HUES6 (cell line): ENCODE measurements around the gene PRG3.
"Not testable (repeated sequence)": the region's sequence is repeated elsewhere in the genome, so short reads cannot be mapped to it uniquely, and the experiment has no call there.

Source experiments
- H3K27ac ChIP-seq: 2 replicates; pipeline ENCODE4 v1.7.0; 2013; ENCODE audit warnings: low read depth, mild to moderate bottlenecking, low read length, inconsistent platforms
- H3K27me3 ChIP-seq: 2 replicates; pipeline ENCODE4 v1.6.1; 2013; ENCODE audit warnings: low read length; ENCODE audit not compliant: control insufficient read depth, insufficient read depth
- H3K36me3 ChIP-seq: 2 replicates; pipeline ENCODE4 v1.6.1; 2013; ENCODE audit warnings: low read length; ENCODE audit not compliant: control insufficient read depth, insufficient read depth
- H3K4me1 ChIP-seq: 2 replicates; pipeline ENCODE4 v1.6.1; 2013; ENCODE audit warnings: low read length; ENCODE audit not compliant: control insufficient read depth, insufficient read depth
- H3K4me3 ChIP-seq: 2 replicates; pipeline ENCODE4 v1.5.1; 2013; ENCODE audit warnings: low read depth, low read length
- H3K9ac ChIP-seq: one replicate; pipeline ENCODE4 v1.6.1; 2013; ENCODE audit warnings: mild to moderate bottlenecking, low read length
- H3K9me3 ChIP-seq: 2 replicates; pipeline ENCODE4 v1.6.1; 2013; ENCODE audit warnings: low read depth, low read length; ENCODE audit not compliant: control insufficient read depth, insufficient read depth

PRG3 gene

DNA sequence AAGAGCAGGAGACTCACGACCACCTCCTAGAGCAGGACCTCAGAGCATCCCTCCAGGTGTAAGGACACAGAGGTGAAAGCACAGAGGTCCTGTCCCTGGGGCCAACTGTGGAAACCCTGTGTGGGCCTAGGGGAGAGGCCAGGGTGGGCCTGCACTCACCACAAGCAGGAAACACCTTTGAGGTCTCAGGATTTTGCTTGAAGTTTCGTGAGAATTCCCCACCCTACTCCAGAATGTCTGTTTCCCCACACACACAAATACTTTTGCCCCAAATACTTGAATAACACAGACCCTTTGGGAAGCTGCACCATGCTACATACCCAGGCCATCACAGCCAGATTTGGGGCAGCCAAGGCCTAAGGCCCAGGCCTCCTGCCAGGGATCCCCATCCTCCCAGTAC is 27.8 kb upstream of the PRG3 start:
- Histone ChIP-seq H3K27ac (no peak overlapping the region), H3K27me3 (no peaks in the 10 kb centered on the region), H3K4me3 (no peak overlapping the region), H3K9me3 (no peaks in the 10 kb centered on the region), H3K4me1 (no peaks in the 10 kb centered on the region), H3K36me3 (peaks cover 32% of the 10 kb centered on the region), H3K9ac (no peak overlapping the region)

DNA sequence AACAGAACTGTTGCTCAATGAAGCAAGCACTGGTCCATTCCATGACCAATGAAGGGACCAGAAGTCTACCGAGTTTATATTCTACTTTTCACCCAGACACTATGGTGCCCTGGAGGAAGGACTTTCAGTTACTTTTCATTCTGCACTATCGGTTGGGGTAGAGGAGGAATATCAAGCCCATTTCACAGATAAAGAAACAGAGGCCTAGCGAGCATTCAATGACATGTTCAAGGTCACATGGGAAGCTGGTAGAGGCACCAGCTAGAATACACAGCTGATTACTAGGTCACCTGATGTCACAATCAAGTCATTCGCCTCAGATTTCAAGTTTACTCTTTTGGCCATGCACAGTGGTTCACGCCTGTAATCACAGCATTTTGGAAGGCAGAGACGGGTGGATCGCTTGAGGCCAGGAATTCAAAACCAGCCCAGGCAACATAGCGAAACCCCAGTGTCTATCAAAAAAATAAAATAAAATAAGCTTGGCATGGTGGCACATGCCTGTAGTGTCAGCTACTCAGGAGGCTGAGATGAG is 27.1 kb upstream of the PRG3 start:
- Histone ChIP-seq H3K4me1 (no peaks in the 10 kb centered on the region), H3K9ac (no peak overlapping the region), H3K36me3 (peaks cover 26% of the 10 kb centered on the region), H3K27me3 (no peaks in the 10 kb centered on the region), H3K27ac (no peak overlapping the region), H3K9me3 (no peaks in the 10 kb centered on the region), H3K4me3 (no peak overlapping the region)

- H3K27ac ChIP-seq = no peak overlapping the region
- H3K9me3 ChIP-seq = no peaks in the 10 kb centered on the region
- H3K4me1 ChIP-seq = peaks cover 7% of the 10 kb centered on the region; the same call in 1 of the 2 replicates
- no peaks in the 10 kb centered on the region for H3K27me3 ChIP-seq
- H3K36me3 ChIP-seq = peaks cover 25% of the 10 kb centered on the region; the same call in 1 of the 2 replicates
- H3K9ac ChIP-seq = no peak overlapping the region
- H3K4me3 ChIP-seq = no peak overlapping the region
These were observed 26.3 kb upstream of the PRG3 start for GRCh38 chr11:57407010-57407920.

GRCh38 chr11:57406337-57406904 is 25.5 kb upstream of the PRG3 start:
- no peak overlapping the region for H3K27ac ChIP-seq
- H3K4me1 ChIP-seq = peaks cover 8% of the 10 kb centered on the region; the same call in 1 of the 2 replicates
- peaks cover 25% of the 10 kb centered on the region; the same call in 1 of the 2 replicates for H3K36me3 ChIP-seq
- H3K27me3 ChIP-seq = no peaks in the 10 kb centered on the region
- H3K9ac ChIP-seq = no peak overlapping the region
- H3K9me3 ChIP-seq = no peaks in the 10 kb centered on the region
- H3K4me3 ChIP-seq = no peak overlapping the region

DNA sequence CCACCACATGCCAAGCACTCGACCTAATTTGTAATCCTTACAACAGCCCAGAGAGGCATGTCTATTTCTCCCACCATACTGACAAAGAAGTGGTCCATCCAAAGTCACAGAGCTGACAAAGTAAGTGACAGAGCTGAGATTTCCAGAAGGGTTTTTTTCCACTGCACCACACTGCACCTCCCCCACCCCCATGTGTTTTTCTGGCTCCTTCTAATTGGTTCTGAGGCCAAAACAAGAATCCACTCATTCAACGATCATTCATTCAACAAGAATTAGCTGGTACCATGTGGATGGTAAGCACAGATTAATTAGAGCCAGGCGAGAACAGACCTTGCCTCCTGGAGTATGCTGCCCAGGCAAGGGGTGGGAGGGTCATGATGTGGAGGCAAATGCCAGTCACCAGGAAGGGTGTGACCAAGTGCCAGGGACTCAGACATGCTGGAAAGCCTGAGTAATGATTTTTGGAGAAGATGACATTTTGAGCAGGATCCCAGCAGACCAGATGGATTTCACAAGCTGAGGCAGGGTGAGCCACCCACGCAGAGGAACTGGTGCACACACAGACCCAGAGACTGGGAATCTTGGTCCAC is 24.4 kb upstream of the PRG3 start:
- H3K9ac ChIP-seq = no peak overlapping the region
- H3K9me3 ChIP-seq = no peaks in the 10 kb centered on the region
- no peak overlapping the region for H3K27ac ChIP-seq
- H3K27me3 ChIP-seq = no peaks in the 10 kb centered on the region
- peaks cover 25% of the 10 kb centered on the region; the same call in 1 of the 2 replicates for H3K36me3 ChIP-seq
- no peak overlapping the region for H3K4me3 ChIP-seq
- H3K4me1 ChIP-seq = peaks cover 8% of the 10 kb centered on the region; the same call in 1 of the 2 replicates

GRCh38 chr11:57403802-57404147 is 22.8 kb upstream of the PRG3 start:
- Histone ChIP-seq H3K9me3 (no peaks in the 10 kb centered on the region), H3K4me3 (no peak overlapping the region), H3K27ac (no peak overlapping the region), H3K36me3 (peaks cover 14% of the 10 kb centered on the region; the same call in 1 of the 2 replicates), H3K9ac (no peak overlapping the region), H3K27me3 (peaks cover 1% of the 10 kb centered on the region; the same call in 1 of the 2 replicates), H3K4me1 (peaks cover 8% of the 10 kb centered on the region; the same call in 1 of the 2 replicates)

DNA sequence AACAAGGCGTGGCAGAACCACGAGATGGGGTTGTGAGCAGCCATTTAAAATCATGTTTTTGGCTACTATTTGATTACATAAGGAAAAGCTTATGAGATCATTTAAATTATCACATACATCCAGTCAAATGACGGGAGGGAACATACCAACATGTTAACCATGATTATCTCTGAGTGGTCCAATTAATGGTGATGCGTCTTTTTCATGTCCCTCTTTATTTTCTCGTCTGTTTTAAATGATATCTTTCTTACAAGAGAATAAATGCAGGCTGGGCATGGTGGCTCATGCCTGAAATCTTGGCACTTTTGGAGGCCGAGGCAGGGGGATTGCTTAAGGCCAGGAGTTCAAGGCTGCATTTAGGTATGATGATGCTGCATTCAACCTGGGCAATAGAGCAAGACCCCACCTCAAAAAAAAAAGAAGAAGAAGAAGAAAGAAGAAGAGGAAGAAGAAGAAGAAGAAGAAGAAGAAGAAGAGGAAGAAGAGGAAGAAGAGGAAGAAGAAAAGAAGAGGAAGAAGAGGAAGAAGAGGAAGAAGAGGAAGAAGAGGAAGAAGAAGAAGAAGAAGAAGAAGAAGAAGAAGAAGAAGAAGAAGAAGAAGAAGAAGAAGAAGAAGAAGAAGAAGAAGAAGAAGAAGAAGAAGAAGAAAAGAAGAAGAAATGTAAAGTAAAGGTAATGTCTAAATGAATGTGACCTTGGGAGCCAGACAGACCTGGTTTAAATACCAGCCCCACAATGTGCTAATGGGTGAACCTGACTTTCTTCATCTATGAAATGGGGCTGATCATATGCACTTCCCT is 22.3 kb upstream of the PRG3 start:
- not testable (repeated sequence) for H3K27me3 ChIP-seq, H3K27ac ChIP-seq, H3K9ac ChIP-seq, H3K4me3 ChIP-seq, H3K9me3 ChIP-seq, H3K4me1 ChIP-seq
- H3K36me3 ChIP-seq = peaks cover 10% of the 10 kb centered on the region; the same call in 1 of the 2 replicates

DNA sequence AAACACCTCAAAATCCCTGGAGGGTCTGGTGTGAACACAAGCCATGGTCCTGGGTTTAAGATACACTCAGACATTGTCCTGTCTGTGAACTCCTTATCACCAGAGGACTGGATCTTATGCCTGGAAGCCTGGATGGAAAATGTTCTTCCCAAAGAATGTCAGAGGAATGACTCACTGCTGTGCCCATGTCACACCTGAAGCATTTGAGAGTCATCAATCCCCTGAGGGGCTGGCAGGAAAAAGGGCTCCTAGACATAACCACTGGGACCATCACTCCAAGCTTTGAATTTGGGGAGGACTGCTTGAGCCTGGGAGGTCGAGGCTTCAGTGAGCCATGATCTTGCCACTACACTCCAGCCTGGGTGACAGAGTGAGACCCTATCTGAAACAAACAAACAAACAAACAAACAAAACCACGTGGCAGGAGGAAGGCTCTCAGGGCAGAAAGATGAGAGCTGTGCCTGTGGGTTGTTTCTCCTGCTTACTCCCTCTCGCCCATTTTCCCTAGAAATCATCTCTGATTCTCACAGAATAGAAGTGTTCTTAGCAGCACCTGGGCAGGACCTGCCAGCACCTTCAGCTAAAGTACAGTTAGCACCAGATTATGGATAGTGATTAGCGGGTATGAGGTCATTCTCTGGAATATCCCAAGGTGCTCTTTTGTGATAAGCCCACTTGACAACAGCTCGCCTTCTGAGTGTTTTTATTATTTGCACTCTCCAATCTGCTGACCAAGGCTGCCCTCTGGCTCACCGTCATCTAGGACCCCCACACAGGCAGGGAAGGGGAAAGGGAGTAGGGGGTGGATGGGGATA is 21.4 kb upstream of the PRG3 start:
- no peak overlapping the region for H3K27ac ChIP-seq
- H3K27me3 ChIP-seq = peaks cover 14% of the 10 kb centered on the region
- H3K4me1 ChIP-seq = peaks cover 8% of the 10 kb centered on the region; the same call in 1 of the 2 replicates
- peaks cover 2% of the 10 kb centered on the region; the same call in 1 of the 2 replicates for H3K36me3 ChIP-seq
- H3K9ac ChIP-seq = peak overlapping the region; percentile 20
- H3K4me3 ChIP-seq = no peak overlapping the region
- no peaks in the 10 kb centered on the region for H3K9me3 ChIP-seq

DNA sequence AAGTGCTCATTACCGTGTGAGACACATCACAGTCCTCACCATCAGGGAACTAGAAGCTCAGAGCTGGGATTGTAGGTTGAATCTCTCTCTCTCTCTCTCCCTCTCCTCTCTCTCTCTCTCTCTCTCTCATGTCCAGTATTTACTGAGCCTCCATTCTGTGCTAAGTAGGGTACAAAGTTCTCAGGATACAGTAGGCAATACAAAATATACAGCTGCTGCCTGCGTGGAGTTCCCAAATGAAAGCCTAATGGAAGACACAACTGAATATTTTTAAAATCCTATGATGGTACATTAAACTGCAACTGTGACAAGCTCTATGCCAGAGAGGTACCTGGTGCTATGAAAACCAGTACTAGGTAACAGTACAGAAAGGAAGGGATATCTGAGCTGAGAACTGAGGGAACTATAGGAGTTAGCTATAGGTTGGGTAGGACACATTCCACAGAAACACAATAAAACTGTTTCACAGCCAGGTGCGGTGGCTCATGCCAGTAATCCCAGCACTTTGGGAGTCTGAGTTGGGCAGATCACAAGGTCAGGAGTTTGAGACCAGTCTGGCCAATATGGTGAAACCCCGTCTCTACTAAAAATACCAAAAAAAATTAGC is 19.1 kb upstream of the PRG3 start:
- Histone ChIP-seq H3K4me3 (no peak overlapping the region), H3K36me3 (no peaks in the 10 kb centered on the region), H3K9me3 (no peaks in the 10 kb centered on the region), H3K9ac (no peak overlapping the region), H3K4me1 (peaks cover 8% of the 10 kb centered on the region; the same call in 1 of the 2 replicates), H3K27ac (no peak overlapping the region), H3K27me3 (peaks cover 23% of the 10 kb centered on the region)
